K562 (cell line): ENCODE measurements around the gene CNPY2. TPM values are rescaled to one million over a fixed set of nuclear protein-coding genes. Genes with fewer than 3 reads are reported as not detected.
A peak's percentile ranks its signal among the peaks of the same experiment; 100 is the strongest.

Experiments
- BDP1 ChIP-seq: IDR thresholded peaks from 3 replicates; pipeline ENCODE4 v1.6.1; 2011; ENCODE audit not compliant: insufficient read length, insufficient read depth
- CBFA2T2 ChIP-seq: fragments of 450-650 bp; conservative IDR thresholded peaks from 2 replicates; pipeline ENCODE4 v1.6.1; 2017; ENCODE audit warnings: mild to moderate bottlenecking
- FOXP1 ChIP-seq: sonication (generic); formaldehyde crosslinking; IDR thresholded peaks from 2 replicates; pipeline ENCODE4 v1.8.0; 2022; ENCODE audit warnings: mild to moderate bottlenecking, missing genetic modification reagents
- KDM1A ChIP-seq, 2 experiments: fragments of 450-650 bp; IDR thresholded peaks; 2 replicates each; pipeline ENCODE4 v1.6.1; 2016; ENCODE audit warnings: mild to moderate bottlenecking in 2 of 2
- SIN3B ChIP-seq: fragments of 450-650 bp; IDR thresholded peaks from 2 replicates; pipeline ENCODE4 v1.6.1; 2017; ENCODE audit warnings: low read depth, mild to moderate bottlenecking, moderate library complexity
- TAF9B ChIP-seq: fragments of 450-650 bp; IDR thresholded peaks from 2 replicates; pipeline ENCODE4 v1.6.1; 2018; ENCODE audit warnings: mild to moderate bottlenecking; ENCODE audit not compliant: partially characterized antibody
- ZBTB7A ChIP-seq: IDR thresholded peaks from 2 replicates; pipeline ENCODE4 v1.6.1; 2011; ENCODE audit warnings: low read depth, mild to moderate bottlenecking, low read length, moderate library complexity, borderline replicate concordance; ENCODE audit not compliant: control insufficient read depth
- ZKSCAN3 ChIP-seq: fragments of 250-450 bp; sonication (Bioruptor Pico); IDR thresholded peaks from 2 replicates; pipeline ENCODE4 v1.4.0; 2020
- ZNF124 ChIP-seq: sonication (generic); formaldehyde crosslinking; IDR thresholded peaks from 2 replicates; pipeline ENCODE4 v1.8.1; 2022; ENCODE audit warnings: missing genetic modification reagents
- polyA plus RNA-seq, 8 experiments: library from polyadenylated mRNA; depleted of rRNA in 4 of 8; stranded (reverse) in 5 of 8; unstranded in 3 of 8; fragments of >200 nt; fragmentation: Nextera tagmentation in 2 of 8; fragmentation: Illumina TruSeq in 1 of 8; extraction: Ambion mirVana in 2 of 8; extraction: Trizol in 1 of 8; gene quantifications; 2 replicates each; pipeline versions ENCODE4 v1.2.1 to v1.2.3, GENCODE V29; 2011 to 2014; ENCODE audit warnings: inconsistent platforms in 1 of 8, missing spikeins in 1 of 8
- total RNA-seq, 7 experiments: library from RNA; depleted of rRNA in 6 of 7; stranded (reverse); fragments of >200 nt in 6 of 7; fragmentation: Illumina TruSeq in 2 of 7; extraction: Trizol in 2 of 7; gene quantifications; 2 replicates each; pipeline versions ENCODE4 v1.2.1 to v1.2.3, GENCODE V29; 2011 to 2021; ENCODE audit warnings: low replicate concordance in 1 of 7
- TF ChIP-seq, protein P1 (sequence below), 2 experiments: fragments of 450-650 bp; IDR thresholded peaks; 2 replicates each; pipeline ENCODE4 v1.6.1; 2018; ENCODE audit warnings: mild to moderate bottlenecking in 2 of 2, low read depth in 1 of 2; ENCODE audit not compliant: partially characterized antibody in 2 of 2
- TF ChIP-seq, protein P2 (sequence below): fragments of 450-650 bp; IDR thresholded peaks from 2 replicates; pipeline ENCODE4 v1.6.1; 2018; ENCODE audit not compliant: partially characterized antibody
- TF ChIP-seq, protein P3 (sequence below): fragments of 450-650 bp; formaldehyde crosslinking; IDR thresholded peaks from 2 replicates; pipeline ENCODE4 v1.4.0; 2020; ENCODE audit warnings: mild to moderate bottlenecking, mixed read lengths
- TF ChIP-seq, protein P4 (sequence below): fragments of 450-650 bp; formaldehyde crosslinking; IDR thresholded peaks from 2 replicates; pipeline ENCODE4 v1.4.0; 2020; ENCODE audit warnings: mild to moderate bottlenecking
- TF ChIP-seq, protein P5 (sequence below): sonication (generic); formaldehyde crosslinking; IDR thresholded peaks from 2 replicates; pipeline ENCODE4 v1.8.0; 2022; ENCODE audit warnings: mild to moderate bottlenecking, missing genetic modification reagents

Gene CNPY2
- total and polyA plus RNA-seq, 9 of the 15 experiments (the other 6 are each of a cell fraction or from before 2014, with no cell fraction given): 33.8 to 190 (median 138) TPM

DNA sequence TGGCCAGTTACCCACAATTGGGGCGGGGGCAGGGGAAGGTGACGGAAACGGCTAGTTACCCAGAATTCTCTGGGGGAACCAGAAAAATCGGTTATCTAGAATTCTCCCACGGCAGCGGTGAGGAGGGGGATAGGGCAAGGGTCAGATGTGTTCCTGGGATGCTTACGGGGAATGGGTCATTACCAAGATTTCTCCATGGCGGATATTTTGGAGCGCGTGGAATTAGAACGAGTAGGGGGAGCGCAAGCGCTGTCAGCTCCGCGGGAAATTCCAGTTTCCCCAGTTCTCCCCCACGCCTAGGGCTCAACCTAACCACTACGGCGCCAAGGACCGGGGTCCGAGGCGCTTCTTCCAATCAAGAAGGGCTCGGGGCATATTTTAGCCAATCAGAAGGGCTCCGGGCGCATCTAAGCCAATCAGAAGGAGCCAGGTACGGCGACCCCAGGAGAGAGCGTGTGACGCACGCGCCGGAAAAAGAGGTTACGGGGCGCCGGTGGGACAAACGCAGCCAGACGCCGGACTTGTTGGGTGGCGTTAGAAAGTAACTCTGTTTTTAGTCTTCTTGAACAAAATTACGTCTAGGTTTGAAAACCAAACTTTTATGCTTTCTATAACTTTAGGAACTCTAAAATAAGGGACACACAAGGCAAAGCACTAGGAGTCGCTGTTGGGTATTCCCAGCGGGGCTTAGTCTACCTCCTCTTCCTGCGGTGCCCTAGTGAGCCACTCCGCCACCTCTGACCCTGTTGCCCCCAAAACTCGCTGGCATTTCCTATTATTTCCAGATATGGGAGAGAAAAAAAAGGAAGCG lies 18.1 kb upstream of the CNPY2 start, which contains the start of gene PAN2 (continued):
- TF ChIP-seq, protein P1, sequence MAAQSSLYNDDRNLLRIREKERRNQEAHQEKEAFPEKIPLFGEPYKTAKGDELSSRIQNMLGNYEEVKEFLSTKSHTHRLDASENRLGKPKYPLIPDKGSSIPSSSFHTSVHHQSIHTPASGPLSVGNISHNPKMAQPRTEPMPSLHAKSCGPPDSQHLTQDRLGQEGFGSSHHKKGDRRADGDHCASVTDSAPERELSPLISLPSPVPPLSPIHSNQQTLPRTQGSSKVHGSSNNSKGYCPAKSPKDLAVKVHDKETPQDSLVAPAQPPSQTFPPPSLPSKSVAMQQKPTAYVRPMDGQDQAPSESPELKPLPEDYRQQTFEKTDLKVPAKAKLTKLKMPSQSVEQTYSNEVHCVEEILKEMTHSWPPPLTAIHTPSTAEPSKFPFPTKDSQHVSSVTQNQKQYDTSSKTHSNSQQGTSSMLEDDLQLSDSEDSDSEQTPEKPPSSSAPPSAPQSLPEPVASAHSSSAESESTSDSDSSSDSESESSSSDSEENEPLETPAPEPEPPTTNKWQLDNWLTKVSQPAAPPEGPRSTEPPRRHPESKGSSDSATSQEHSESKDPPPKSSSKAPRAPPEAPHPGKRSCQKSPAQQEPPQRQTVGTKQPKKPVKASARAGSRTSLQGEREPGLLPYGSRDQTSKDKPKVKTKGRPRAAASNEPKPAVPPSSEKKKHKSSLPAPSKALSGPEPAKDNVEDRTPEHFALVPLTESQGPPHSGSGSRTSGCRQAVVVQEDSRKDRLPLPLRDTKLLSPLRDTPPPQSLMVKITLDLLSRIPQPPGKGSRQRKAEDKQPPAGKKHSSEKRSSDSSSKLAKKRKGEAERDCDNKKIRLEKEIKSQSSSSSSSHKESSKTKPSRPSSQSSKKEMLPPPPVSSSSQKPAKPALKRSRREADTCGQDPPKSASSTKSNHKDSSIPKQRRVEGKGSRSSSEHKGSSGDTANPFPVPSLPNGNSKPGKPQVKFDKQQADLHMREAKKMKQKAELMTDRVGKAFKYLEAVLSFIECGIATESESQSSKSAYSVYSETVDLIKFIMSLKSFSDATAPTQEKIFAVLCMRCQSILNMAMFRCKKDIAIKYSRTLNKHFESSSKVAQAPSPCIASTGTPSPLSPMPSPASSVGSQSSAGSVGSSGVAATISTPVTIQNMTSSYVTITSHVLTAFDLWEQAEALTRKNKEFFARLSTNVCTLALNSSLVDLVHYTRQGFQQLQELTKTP (IDR thresholded peaks at IDR 0.05; ENCODE audit: low read depth in 1 of 2, partially characterized antibody in 2 of 2): peak; percentile 66 to 85
- peak; percentile 60 for TF ChIP-seq SIN3B
- TF ChIP-seq, protein P2, sequence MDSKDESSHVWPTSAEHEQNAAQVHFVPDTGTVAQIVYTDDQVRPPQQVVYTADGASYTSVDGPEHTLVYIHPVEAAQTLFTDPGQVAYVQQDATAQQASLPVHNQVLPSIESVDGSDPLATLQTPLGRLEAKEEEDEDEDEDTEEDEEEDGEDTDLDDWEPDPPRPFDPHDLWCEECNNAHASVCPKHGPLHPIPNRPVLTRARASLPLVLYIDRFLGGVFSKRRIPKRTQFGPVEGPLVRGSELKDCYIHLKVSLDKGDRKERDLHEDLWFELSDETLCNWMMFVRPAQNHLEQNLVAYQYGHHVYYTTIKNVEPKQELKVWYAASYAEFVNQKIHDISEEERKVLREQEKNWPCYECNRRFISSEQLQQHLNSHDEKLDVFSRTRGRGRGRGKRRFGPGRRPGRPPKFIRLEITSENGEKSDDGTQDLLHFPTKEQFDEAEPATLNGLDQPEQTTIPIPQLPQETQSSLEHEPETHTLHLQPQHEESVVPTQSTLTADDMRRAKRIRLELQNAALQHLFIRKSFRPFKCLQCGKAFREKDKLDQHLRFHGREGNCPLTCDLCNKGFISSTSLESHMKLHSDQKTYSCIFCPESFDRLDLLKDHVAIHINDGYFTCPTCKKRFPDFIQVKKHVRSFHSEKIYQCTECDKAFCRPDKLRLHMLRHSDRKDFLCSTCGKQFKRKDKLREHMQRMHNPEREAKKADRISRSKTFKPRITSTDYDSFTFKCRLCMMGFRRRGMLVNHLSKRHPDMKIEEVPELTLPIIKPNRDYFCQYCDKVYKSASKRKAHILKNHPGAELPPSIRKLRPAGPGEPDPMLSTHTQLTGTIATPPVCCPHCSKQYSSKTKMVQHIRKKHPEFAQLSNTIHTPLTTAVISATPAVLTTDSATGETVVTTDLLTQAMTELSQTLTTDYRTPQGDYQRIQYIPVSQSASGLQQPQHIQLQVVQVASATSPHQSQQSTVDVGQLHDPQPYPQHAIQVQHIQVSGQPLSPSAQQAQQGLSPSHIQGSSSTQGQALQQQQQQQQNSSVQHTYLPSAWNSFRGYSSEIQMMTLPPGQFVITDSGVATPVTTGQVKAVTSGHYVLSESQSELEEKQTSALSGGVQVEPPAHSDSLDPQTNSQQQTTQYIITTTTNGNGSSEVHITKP: peak; percentile 99
- TF ChIP-seq ZKSCAN3 (CRISPR knock-in tag): no peak
- TF ChIP-seq, protein P3, sequence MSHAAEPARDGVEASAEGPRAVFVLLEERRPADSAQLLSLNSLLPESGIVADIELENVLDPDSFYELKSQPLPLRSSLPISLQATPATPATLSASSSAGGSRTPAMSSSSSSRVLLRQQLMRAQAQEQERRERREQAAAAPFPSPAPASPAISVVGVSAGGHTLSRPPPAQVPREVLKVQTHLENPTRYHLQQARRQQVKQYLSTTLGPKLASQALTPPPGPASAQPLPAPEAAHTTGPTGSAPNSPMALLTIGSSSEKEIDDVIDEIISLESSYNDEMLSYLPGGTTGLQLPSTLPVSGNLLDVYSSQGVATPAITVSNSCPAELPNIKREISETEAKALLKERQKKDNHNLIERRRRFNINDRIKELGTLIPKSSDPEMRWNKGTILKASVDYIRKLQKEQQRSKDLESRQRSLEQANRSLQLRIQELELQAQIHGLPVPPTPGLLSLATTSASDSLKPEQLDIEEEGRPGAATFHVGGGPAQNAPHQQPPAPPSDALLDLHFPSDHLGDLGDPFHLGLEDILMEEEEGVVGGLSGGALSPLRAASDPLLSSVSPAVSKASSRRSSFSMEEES (CRISPR knock-in tag): no peak
- no peak for TF ChIP-seq BDP1
- TF ChIP-seq KDM1A (IDR thresholded peaks at IDR 0.05): no peak
- no peak for TF ChIP-seq ZNF124
- TF ChIP-seq FOXP1 (CRISPR knock-in tag): no peak
- TF ChIP-seq, protein P4, sequence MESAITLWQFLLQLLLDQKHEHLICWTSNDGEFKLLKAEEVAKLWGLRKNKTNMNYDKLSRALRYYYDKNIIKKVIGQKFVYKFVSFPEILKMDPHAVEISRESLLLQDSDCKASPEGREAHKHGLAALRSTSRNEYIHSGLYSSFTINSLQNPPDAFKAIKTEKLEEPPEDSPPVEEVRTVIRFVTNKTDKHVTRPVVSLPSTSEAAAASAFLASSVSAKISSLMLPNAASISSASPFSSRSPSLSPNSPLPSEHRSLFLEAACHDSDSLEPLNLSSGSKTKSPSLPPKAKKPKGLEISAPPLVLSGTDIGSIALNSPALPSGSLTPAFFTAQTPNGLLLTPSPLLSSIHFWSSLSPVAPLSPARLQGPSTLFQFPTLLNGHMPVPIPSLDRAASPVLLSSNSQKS (CRISPR knock-in tag): no peak
- TF ChIP-seq TAF9B: peak; percentile 83
- TF ChIP-seq ZBTB7A: peak; percentile 91
- no peak for TF ChIP-seq CBFA2T2
- TF ChIP-seq, protein P5, sequence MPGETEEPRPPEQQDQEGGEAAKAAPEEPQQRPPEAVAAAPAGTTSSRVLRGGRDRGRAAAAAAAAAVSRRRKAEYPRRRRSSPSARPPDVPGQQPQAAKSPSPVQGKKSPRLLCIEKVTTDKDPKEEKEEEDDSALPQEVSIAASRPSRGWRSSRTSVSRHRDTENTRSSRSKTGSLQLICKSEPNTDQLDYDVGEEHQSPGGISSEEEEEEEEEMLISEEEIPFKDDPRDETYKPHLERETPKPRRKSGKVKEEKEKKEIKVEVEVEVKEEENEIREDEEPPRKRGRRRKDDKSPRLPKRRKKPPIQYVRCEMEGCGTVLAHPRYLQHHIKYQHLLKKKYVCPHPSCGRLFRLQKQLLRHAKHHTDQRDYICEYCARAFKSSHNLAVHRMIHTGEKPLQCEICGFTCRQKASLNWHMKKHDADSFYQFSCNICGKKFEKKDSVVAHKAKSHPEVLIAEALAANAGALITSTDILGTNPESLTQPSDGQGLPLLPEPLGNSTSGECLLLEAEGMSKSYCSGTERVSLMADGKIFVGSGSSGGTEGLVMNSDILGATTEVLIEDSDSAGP (CRISPR knock-in tag): no peak
